HCT116 (cell line): ENCODE results near the gene ANKRD37. TPM values are rescaled to one million over a fixed set of nuclear protein-coding genes. Genes with fewer than 3 reads are reported as not detected.

Source experiments
- ATAC-seq: fragments of 200-7000 bp; cut with Tn5 transposase; 2 replicates; pipeline ENCODE4 v1.9.1; 2020; ENCODE audit warnings: mild to moderate bottlenecking, moderate library complexity
- BruUV-seq: library from RNA; stranded (reverse); fragments of 400-500 nt; replicated peaks from 2 replicates; lab custom pipeline; 2021; lab: Mats Ljungman, UMichigan
- CTCF ChIA-PET: fragments of 300-600 bp; sonication (Branson Sonifier 250); formaldehyde crosslinking; loops from one replicate; lab custom pipeline; 2021; ENCODE audit warnings: antibody characterized with exemption; lab: Charles Lee
- POLR2A ChIA-PET: fragments of 300-600, 350-600 bp; sonication (Branson Sonifier 250); formaldehyde crosslinking; loops from one replicate; lab custom pipeline; 2021; ENCODE audit warnings: antibody characterized with exemption; lab: Charles Lee
- RAD21 ChIA-PET, 2 experiments: fragments of 300-600 bp; sonication (Branson Sonifier 250); formaldehyde crosslinking; loops; one replicate each; lab custom pipeline; 2023; ENCODE audit warnings: low total read pairs in 2 of 2; ENCODE audit not compliant: uncharacterized antibody in 2 of 2, unreplicated experiment in 2 of 2, low non-redundant PET in 1 of 2; lab: Charles Lee
- DNase-seq: peaks from one replicate; pipeline ENCODE4 v3.0.0-alpha.2; 2010; ENCODE audit warnings: low read depth, low spot score
- H2AFZ ChIP-seq: fragments of 200-600 bp; shearing (Covaris generic), sonication (generic); 2 replicates; pipeline ENCODE4 v1.6.1; 2017; ENCODE audit warnings: low read depth, mixed run types, mixed read lengths, antibody characterized with exemption, low read length; ENCODE audit not compliant: poor library complexity, severe bottlenecking
- H3K27ac ChIP-seq: 2 replicates; pipeline ENCODE4 v1.5.1; 2012; ENCODE audit warnings: low read depth, low read length
- H3K27me3 ChIP-seq: fragments of 200-600 bp; sonication (generic); 2 replicates; pipeline ENCODE4 v1.6.1; 2016; ENCODE audit warnings: mixed run types, low read length, mixed read lengths; ENCODE audit not compliant: insufficient read depth
- H3K36me3 ChIP-seq, 2 experiments: fragments of 200-500 bp in 1 of 2; fragments of 200-600 bp in 1 of 2; sonication (Bioruptor generic) in 1 of 2; sonication (generic) in 1 of 2; 2 replicates each; pipeline versions ENCODE4 v1.5.1 to v1.6.1; 2014 to 2016; ENCODE audit warnings: low read length in 2 of 2, inconsistent platforms in 1 of 2, mixed read lengths in 1 of 2, mixed run types in 1 of 2; ENCODE audit not compliant: insufficient read depth in 2 of 2, control insufficient read depth in 1 of 2
- H3K4me1 ChIP-seq, 2 experiments: fragments of 200-600 bp in 1 of 2; sonication (generic) in 1 of 2; 2 replicates each; pipeline versions ENCODE4 v1.5.1 to v1.6.1; 2012 to 2017; ENCODE audit warnings: low read length in 2 of 2, inconsistent platforms in 1 of 2, mild to moderate bottlenecking in 1 of 2, mixed read lengths in 1 of 2, mixed run types in 1 of 2, moderate library complexity in 1 of 2; ENCODE audit not compliant: insufficient read depth in 2 of 2, control insufficient read depth in 1 of 2
- H3K4me2 ChIP-seq: fragments of 200-600 bp; sonication (generic); 2 replicates; pipeline ENCODE4 v1.6.1; 2017; ENCODE audit warnings: mixed run types, low read length, mixed read lengths
- H3K4me3 ChIP-seq, 2 experiments: fragments of 200-600 bp in 1 of 2; sonication (generic) in 1 of 2; replicated peaks in 1 of 2; 2 replicates each; pipeline ENCODE4 v1.5.1; 2011 to 2016; ENCODE audit warnings: low read length in 2 of 2, control low read depth in 1 of 2, low read depth in 1 of 2, mild to moderate bottlenecking in 1 of 2, mixed read lengths in 1 of 2, mixed run types in 1 of 2
- H3K79me2 ChIP-seq: fragments of 200-600 bp; sonication (generic); 2 replicates; pipeline ENCODE4 v1.6.1; 2017; ENCODE audit warnings: mild to moderate bottlenecking, mixed run types, low read length, moderate library complexity, mixed read lengths; ENCODE audit not compliant: insufficient read depth
- H3K9ac ChIP-seq: fragments of 200-600 bp; sonication (generic); 2 replicates; pipeline ENCODE4 v1.6.1; 2016; ENCODE audit warnings: low read length, mixed read lengths
- H3K9me2 ChIP-seq: fragments of 200-600 bp; sonication (generic), shearing (Covaris generic); 2 replicates; pipeline ENCODE4 v1.6.1; 2017; ENCODE audit warnings: mixed run types, mild to moderate bottlenecking, moderate library complexity; ENCODE audit not compliant: insufficient read depth
- H3K9me3 ChIP-seq, 2 experiments: fragments of 200-500 bp in 1 of 2; fragments of 200-600 bp in 1 of 2; sonication (Bioruptor generic) in 1 of 2; sonication (generic) in 1 of 2; 2 replicates each; pipeline ENCODE4 v1.6.1; 2014 to 2017; ENCODE audit warnings: low read length in 2 of 2, mixed read lengths in 2 of 2, inconsistent platforms in 1 of 2, low read depth in 1 of 2, mild to moderate bottlenecking in 1 of 2, mixed run types in 1 of 2, moderate library complexity in 1 of 2; ENCODE audit not compliant: control insufficient read depth in 1 of 2, insufficient read depth in 1 of 2
- H4K20me1 ChIP-seq: fragments of 200-600 bp; sonication (generic), shearing (Covaris generic); 2 replicates; pipeline ENCODE4 v1.6.1; 2017; ENCODE audit warnings: mixed run types, mild to moderate bottlenecking, moderate library complexity; ENCODE audit not compliant: insufficient read depth
- CBX3 ChIP-seq: IDR thresholded peaks from 2 replicates; pipeline ENCODE4 v1.6.1; 2012; ENCODE audit warnings: low read depth
- EGR1 ChIP-seq: IDR thresholded peaks from 2 replicates; pipeline ENCODE4 v1.6.1; 2012; ENCODE audit warnings: low read depth
- EZH2 ChIP-seq: fragments of 200-600 bp; sonication (generic); IDR thresholded peaks from 2 replicates; pipeline ENCODE4 v1.6.1; 2017; ENCODE audit warnings: antibody characterized with exemption, mixed run types
- JUND ChIP-seq: IDR thresholded peaks from 2 replicates; pipeline ENCODE4 v1.6.1; 2012
- MAX ChIP-seq: IDR thresholded peaks from 2 replicates; pipeline ENCODE4 v1.6.1; 2012
- POLR2AphosphoS5 ChIP-seq: IDR thresholded peaks from 2 replicates; pipeline ENCODE4 v1.6.1; 2011; ENCODE audit warnings: mild to moderate bottlenecking, low read depth, low read length, moderate library complexity
- SIN3A ChIP-seq: IDR thresholded peaks from 2 replicates; pipeline ENCODE4 v1.6.1; 2012; ENCODE audit warnings: low read depth
- SP1 ChIP-seq: IDR thresholded peaks from 2 replicates; pipeline ENCODE4 v1.6.1; 2012; ENCODE audit warnings: low read depth
- SRF ChIP-seq: IDR thresholded peaks from 2 replicates; pipeline ENCODE4 v1.6.1; 2012; ENCODE audit warnings: low read depth
- TCF7L2 ChIP-seq: IDR thresholded peaks from 2 replicates; pipeline ENCODE4 v1.7.0; 2011; ENCODE audit warnings: borderline replicate concordance, inconsistent platforms; ENCODE audit not compliant: insufficient read depth, insufficient read length; ENCODE audit errors: extremely low read depth
- YY1 ChIP-seq: IDR thresholded peaks from 2 replicates; pipeline ENCODE4 v1.6.1; 2011; ENCODE audit warnings: low read length, low read depth, moderate library complexity, mild to moderate bottlenecking; ENCODE audit not compliant: insufficient replicate concordance; ENCODE audit errors: extremely low read depth
- ZFX ChIP-seq: fragments of 450-650 bp; IDR thresholded peaks from 2 replicates; pipeline ENCODE4 v1.6.1; 2017
- ZNF274 ChIP-seq: fragments of 200-500 bp; sonication (Bioruptor generic); IDR thresholded peaks from 2 replicates; pipeline ENCODE4 v1.6.1; 2014; ENCODE audit warnings: mild to moderate bottlenecking, low read depth, low read length, inconsistent platforms
- intact Hi-C: fragments of 100-400 bp; cut with micrococcal nuclease; formaldehyde crosslinking; loops from 2 replicates; pipeline ENCODE4 v1.10.0; 2022
- total RNA-seq: library from RNA; stranded (reverse); gene quantifications from one replicate; pipeline ENCODE4 v1.2.1, GENCODE V29; 2021; ENCODE audit not compliant: unreplicated experiment

Gene ANKRD37
- total RNA-seq, 1 experiment from 2014 or later: 29.9 TPM

- no peaks in the 10 kb centered on the region for H3K27me3 ChIP-seq
- H3K4me3 ChIP-seq: peak within 1 kb of the TSS; percentile 95
- H3K4me1 ChIP-seq: peaks cover 3 to 16% of the 10 kb centered on the region in 2 experiments; a peak in 3 of 4 replicates
- no TSS peak for BruUV-seq
- CTCF ChIA-PET: no interaction called here
- H2AFZ ChIP-seq: peak within 1 kb of the TSS; percentile 94
- H3K9ac ChIP-seq: peak within 1 kb of the TSS; percentile 74
- H3K36me3 ChIP-seq: no peaks in the 10 kb centered on the region
- H3K27ac ChIP-seq: peak within 1 kb of the TSS; percentile 64
- ATAC-seq (peak; percentile 90), DNase-seq (peak; percentile 87)
- H3K9me2 ChIP-seq: no peaks in the 10 kb centered on the region
- no peaks in the 10 kb centered on the region for H4K20me1 ChIP-seq
- no peak for TF ChIP-seq EZH2
- peak; percentile 90 for TF ChIP-seq YY1
- TF ChIP-seq POLR2AphosphoS5: peak; percentile 85
- peak; percentile 19; the same call in 1 of the 2 replicates for TF ChIP-seq ZFX
- TF ChIP-seq CBX3: peak; percentile 54
- peak; percentile 85 for TF ChIP-seq JUND
- TF ChIP-seq TCF7L2: peak; percentile 53
- TF ChIP-seq SIN3A: peak; percentile 90
- no peak for TF ChIP-seq SRF
- peak; percentile 88 for TF ChIP-seq EGR1
- TF ChIP-seq MAX: peak; percentile 93
- peak; percentile 72 for TF ChIP-seq SP1
- no peak for TF ChIP-seq ZNF274
- intact Hi-C loops: loop anchor here (1.0 kb wide), 1 partner anchor 172 kb away; no protein-coding TSS in a partner anchor
- H3K79me2 ChIP-seq: peaks cover 9% of the 10 kb centered on the region; the same call in 1 of the 2 replicates
- H3K4me2 ChIP-seq: peak within 1 kb of the TSS; percentile 89
- no peaks in the 10 kb centered on the region for H3K9me3 ChIP-seq
- RAD21 ChIA-PET: interaction anchor here in 1 of 2 experiments (0.7 kb wide), 1 partner anchor 195 kb away, joined by 3 read pairs; no protein-coding TSS in a partner anchor
- POLR2A ChIA-PET: interaction anchor here (1.2 to 1.7 kb wide), 2 partner anchors 30 to 31 kb away, joined by 3 to 4 read pairs; partner anchors contain the start of genes ANKRD37 and LRP2BP
Measured at GRCh38 chr4:185425647-185426352, 29.2 kb downstream of the ANKRD37 start, which contains the start of gene UFSP2. TSS of gene UFSP2 (minus strand) at chr4:185425964. CDS start at chr4:185425868, 96 bp downstream.
